Measurements from ENCODE around the gene NTNG1.
"Not testable (repeated sequence)": the region's sequence is repeated elsewhere in the genome, so short reads cannot be mapped to it uniquely, and the experiment has no call there.

Gene NTNG1

GRCh38 chr1:107200631-107201030 is 59.8 kb downstream of the NTNG1 start:
- no peak for DNase-seq (ENCODE audit: low spot score)

GRCh38 chr1:107202007-107202406 is 61.2 kb downstream of the NTNG1 start:
- no peak for DNase-seq (ENCODE audit: low spot score)

- no peak for DNase-seq (ENCODE audit: low spot score)
Observed at GRCh38 chr1:107213225-107213624, 72.4 kb downstream of the NTNG1 start.

- peak; percentile 17 for DNase-seq (ENCODE audit: low spot score)
Observed at GRCh38 chr1:107220036-107220435, 79.2 kb downstream of the NTNG1 start.

- DNase-seq (ENCODE audit: low spot score): no peak
Observed at GRCh38 chr1:107225706-107226105, 84.9 kb downstream of the NTNG1 start.

GRCh38 chr1:107228704-107229371 is 88.0 kb downstream of the NTNG1 start:
- peak; percentile 78 for DNase-seq (ENCODE audit: low spot score)

GRCh38 chr1:107229711-107230110 is 88.9 kb downstream of the NTNG1 start:
- DNase-seq (ENCODE audit: low spot score): no peak

- DNase-seq (ENCODE audit: low spot score): no peak
Observed at GRCh38 chr1:107230121-107230520, 89.3 kb downstream of the NTNG1 start.

- no peak for DNase-seq (ENCODE audit: low spot score)
Observed at GRCh38 chr1:107231291-107231690, 90.5 kb downstream of the NTNG1 start.

GRCh38 chr1:107232426-107232825 is 91.6 kb downstream of the NTNG1 start:
- no peak for DNase-seq (ENCODE audit: low spot score)

GRCh38 chr1:107236760-107237159 is 95.9 kb downstream of the NTNG1 start:
- not testable (repeated sequence) for DNase-seq (ENCODE audit: low spot score)

- DNase-seq (ENCODE audit: low spot score): no peak
Observed at GRCh38 chr1:107243461-107243860, 102.6 kb downstream of the NTNG1 start.

- DNase-seq (ENCODE audit: low spot score): no peak
Observed at GRCh38 chr1:107244709-107245500, 104.1 kb downstream of the NTNG1 start.

- DNase-seq (ENCODE audit: low spot score): peak; percentile 14
Observed at GRCh38 chr1:107246775-107247345, 106.0 kb downstream of the NTNG1 start.

GRCh38 chr1:107247679-107248078 is 106.8 kb downstream of the NTNG1 start:
- no peak for DNase-seq (ENCODE audit: low spot score)

GRCh38 chr1:107250169-107250568 is 109.3 kb downstream of the NTNG1 start:
- peak; percentile 60 for DNase-seq (ENCODE audit: low spot score)

GRCh38 chr1:107251083-107251482 is 110.2 kb downstream of the NTNG1 start:
- DNase-seq (ENCODE audit: low spot score): no peak

- DNase-seq (ENCODE audit: low spot score): no peak
Observed at GRCh38 chr1:107251839-107252238, 111.0 kb downstream of the NTNG1 start.

- no peak for DNase-seq (ENCODE audit: low spot score)
Observed at GRCh38 chr1:107252271-107252670, 111.4 kb downstream of the NTNG1 start.

GRCh38 chr1:107254306-107254705 is 113.5 kb downstream of the NTNG1 start:
- DNase-seq (ENCODE audit: low spot score): no peak

GRCh38 chr1:107255469-107255868 is 114.6 kb downstream of the NTNG1 start:
- DNase-seq (ENCODE audit: low spot score): no peak

- DNase-seq (ENCODE audit: low spot score): peak; percentile 53
Observed at GRCh38 chr1:107262467-107263286, 121.8 kb downstream of the NTNG1 start.

Data from kidney tubule cell (primary cell).